GM11168 (cell line): ENCODE results near the gene RNASE9.
"Not testable (repeated sequence)": the region's sequence is repeated elsewhere in the genome, so short reads cannot be mapped to it uniquely, and the experiment has no call there.

Experiments
- in situ Hi-C: fragments of 300-500 bp; cut with MboI; formaldehyde crosslinking; loops from one replicate; pipeline ENCODE4 v1.12.0; 2022; ENCODE audit warnings: low sequenced_read_pairs; ENCODE audit not compliant: unreplicated experiment

Gene RNASE9

DNA sequence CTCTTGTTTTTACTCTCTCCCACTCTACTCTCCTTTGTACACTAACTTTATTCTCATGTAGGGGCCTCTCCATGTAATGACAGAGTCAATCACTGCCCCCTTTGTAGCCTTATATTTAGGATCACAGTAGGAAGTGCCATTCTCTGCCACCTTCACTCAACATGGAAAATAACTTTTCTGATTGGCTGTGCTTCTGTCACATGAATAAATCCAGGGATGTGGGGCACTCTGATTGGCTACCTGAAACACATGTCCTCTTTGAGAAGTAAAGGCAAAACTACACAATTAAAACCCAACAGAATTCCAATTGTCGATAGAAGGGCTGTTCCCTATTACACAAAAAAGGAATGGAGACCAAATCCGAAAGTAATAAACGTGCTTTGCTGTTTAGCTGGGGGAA lies at the start of gene RNASE9:
TSS of gene RNASE9 (minus strand) at position 87 of the 400 bp plus-strand sequence.
- in situ Hi-C loops, result no loop called here

DNA sequence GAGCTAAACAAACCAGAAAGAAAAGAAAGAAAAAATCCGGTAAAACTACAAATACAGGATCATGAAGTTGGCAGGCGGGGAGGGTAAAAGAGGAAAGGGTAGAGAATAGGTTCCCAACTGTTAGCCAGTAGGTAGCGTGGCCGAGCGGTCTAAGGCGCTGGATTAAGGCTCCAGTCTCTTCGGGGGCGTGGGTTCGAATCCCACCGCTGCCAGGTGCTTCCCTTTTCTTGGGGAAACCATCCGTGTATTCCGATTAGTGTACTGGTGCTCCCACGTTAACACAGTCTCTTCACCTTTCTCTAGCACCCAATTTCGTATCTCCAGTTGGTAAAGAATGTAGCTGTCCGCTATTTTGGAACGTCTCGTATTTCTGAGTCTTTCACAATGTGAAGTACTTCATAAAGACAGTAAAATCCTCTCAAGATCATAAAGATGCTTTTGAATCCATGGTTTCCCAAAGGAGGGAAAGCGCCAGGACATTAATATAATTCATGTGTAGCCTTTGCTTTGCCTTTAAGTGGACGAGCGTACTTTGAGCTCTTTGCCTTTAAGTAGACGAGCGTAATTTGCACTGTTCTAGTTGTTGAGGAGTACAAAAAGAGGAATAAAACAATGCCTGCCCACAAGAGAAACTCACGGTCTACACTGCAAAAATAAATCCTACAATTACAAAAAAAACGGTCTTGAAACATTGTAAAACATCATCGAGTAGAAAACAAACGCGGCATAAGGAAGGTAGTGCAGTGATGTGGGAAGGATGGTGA lies 49.3 kb upstream of the RNASE9 start:
- in situ Hi-C loops, result loop anchor here (10.0 kb wide), 1 partner anchor 285 kb away; no protein-coding TSS in a partner anchor

GRCh38 chr14:20609215-20610001 lies 48.6 kb upstream of the RNASE9 start:
- in situ Hi-C loops, result loop anchor here (10.0 kb wide), 1 partner anchor 285 kb away; no protein-coding TSS in a partner anchor

- in situ Hi-C loops, result no loop called here
Observed at GRCh38 chr14:20608383-20609110, 47.7 kb upstream of the RNASE9 start.

GRCh38 chr14:20607617-20608016 lies 46.8 kb upstream of the RNASE9 start:
- in situ Hi-C loops, result no loop called here

DNA sequence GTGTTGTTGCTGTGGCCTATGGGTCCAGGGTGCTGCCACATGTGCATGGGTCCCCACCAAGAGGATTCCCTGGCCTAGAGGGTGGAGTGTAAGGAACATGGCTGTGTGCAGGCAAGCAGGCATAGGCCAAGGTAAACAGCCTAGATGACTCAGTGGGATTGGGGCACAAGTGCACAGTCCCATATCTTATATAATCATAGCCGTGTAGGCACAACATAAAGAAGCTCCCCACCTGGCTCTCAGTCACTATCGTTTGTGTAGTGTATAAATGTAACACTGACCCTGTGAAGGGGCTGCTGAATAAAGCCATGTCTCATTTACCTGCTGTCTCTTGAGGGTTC lies 46.0 kb upstream of the RNASE9 start:
- in situ Hi-C loops, result no loop called here

GRCh38 chr14:20606190-20606901 lies 45.5 kb upstream of the RNASE9 start:
- in situ Hi-C loops, result no loop called here

GRCh38 chr14:20603813-20604690 lies 43.2 kb upstream of the RNASE9 start:
- in situ Hi-C loops, result no loop called here

DNA sequence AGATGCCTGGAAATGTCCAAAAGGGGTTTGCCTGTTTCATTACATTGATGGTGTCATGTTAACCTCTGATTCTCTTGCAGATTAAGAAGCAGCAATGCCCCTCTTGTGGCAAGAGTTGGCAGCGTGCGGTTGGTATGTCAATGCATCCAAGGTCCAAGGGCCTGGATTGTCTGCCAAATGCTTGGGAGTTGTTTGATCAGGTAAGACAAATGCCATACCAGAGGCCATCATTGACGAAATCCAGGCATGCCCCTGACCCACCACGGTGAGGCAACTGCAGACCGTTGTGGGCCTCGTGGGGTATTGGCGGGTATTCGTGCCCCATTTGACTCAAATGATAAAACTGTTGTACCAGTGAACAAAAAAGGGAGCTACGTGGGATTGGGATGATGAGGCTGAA lies 41.7 kb upstream of the RNASE9 start:
- in situ Hi-C loops, result no loop called here

DNA sequence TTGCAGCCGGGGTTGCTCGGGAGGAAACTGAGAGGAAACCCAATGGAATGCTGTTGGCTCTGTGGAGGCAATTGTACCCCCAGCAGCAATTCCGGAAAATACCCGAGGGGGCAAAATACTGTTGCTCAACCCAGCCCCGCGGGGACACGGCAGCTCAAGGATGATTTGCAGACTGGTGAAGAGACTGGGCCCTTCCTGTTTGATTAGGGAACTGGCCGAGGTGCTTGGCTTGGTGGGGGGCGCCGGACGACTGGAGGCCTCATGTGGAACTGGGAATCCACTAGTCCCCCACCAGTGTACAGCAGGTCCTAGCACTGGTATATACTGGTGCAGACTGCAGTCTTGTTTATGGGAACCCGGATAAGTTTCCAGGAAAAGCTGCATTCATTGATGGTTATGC lies 40.7 kb upstream of the RNASE9 start:
- in situ Hi-C loops, result no loop called here

- in situ Hi-C loops, result no loop called here
Observed at GRCh38 chr14:20597108-20597507, 36.3 kb upstream of the RNASE9 start.

- in situ Hi-C loops, result not testable (repeated sequence)
Observed at GRCh38 chr14:20595726-20596125, 34.9 kb upstream of the RNASE9 start.

GRCh38 chr14:20592574-20592973 lies 31.7 kb upstream of the RNASE9 start:
- in situ Hi-C loops, result loop anchor here (5.0 kb wide), 1 partner anchor 110 kb away; no protein-coding TSS in a partner anchor

DNA sequence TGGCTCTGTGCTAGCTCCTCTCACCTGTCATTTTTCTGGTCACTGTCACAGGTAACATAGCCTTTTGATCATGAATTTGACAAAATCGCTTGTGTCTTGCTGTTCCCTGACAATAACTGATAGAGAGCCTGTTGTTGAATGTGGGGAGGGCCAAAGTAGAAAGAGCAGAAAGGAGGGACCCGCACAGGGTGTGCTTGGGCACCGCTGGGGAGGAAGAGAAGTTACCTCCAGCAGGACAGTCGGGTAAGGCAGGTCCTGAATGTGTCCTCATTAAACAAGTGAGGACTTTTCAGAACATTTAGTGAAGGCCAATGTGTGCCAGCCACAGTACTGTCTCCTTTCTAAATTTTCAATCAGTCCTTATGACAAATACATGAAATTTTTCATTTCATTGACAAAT lies 30.4 kb upstream of the RNASE9 start, which contains the start of gene RNASE12:
TSS of gene RNASE12 (minus strand) at position 142 of the 400 bp plus-strand sequence. CDS start 653 bp downstream, outside the sequence.
- in situ Hi-C loops, result loop anchor here (5.0 kb wide), 1 partner anchor 109 kb away; no protein-coding TSS in a partner anchor

DNA sequence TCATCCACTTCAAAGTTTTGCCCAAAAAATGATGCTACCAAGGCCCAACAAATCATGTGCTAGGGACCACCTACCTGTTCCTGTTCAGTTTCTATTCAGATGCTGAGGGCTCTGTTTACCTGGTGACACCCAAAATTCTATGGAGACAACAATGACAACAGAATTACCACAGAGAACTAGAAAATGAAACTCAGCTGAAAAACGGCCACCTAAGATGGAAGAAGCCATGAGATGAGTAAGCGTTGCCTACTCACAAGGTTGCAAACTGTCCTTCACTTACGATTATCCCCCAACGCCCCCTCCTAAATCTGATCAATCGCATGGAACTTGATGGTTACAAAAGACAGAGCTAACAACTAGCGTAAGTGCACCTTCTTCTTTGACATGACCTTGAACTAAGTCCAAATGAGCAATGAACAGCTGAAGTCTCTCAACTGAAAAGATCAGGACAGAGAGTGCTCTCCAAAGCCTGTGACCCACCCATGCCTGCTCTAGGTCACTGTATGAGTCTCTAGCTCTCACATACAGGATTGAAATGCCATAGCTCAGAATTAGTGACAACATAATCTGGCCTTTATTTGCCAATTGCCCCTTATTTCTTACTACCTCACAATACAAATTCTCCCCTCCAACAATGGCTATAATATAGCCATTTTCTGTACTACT lies 26.8 kb upstream of the RNASE9 start, which contains the start of gene RNASE11:
TSS of gene RNASE11 (minus strand) at position 513 of the 666 bp plus-strand sequence.
- in situ Hi-C loops, result no loop called here

DNA sequence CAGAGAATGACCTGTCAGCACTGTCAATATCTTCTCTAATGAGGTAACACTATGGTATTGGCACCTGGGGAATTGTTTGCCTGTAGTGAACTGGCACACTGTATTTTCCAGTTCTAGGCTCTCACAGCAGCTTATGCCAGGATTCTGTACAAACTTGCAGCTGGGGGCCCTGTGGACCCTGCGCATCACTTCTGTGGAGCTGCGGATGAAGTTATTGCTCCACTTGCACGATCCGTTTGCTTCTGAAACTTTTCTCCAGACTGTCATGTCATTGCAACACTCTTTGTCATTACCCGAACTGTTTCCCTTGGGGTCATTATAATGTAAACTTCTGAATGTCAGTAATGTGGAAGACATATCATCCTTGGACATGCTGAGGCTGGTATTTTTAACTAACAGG lies 23.1 kb upstream of the RNASE9 start:
- in situ Hi-C loops, result no loop called here

- in situ Hi-C loops, result no loop called here
Observed at GRCh38 chr14:20583142-20583541, 22.3 kb upstream of the RNASE9 start.

DNA sequence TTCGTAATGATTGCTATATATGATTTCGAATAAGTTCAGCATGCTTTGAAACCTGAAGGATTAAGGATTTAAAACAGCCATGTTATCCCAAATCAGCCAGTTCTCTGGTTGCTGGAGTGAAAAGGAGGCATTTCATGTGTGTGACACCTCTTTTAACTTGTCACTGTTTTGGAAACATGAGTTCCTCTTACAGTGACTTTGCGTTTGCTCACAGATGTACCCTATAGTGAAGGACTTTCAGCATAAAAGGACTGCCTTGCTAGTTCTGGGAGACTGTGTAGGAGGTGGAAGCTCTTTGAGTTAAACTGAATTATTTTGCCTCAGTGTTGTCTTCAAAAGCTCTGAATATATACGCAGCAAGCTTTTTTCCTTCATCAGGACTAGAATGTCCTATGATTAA lies 19.4 kb upstream of the RNASE9 start:
- in situ Hi-C loops, result no loop called here
